Measurements from ENCODE around the gene VSTM4. TPM values are rescaled to one million over a fixed set of nuclear protein-coding genes. Genes with fewer than 3 reads are reported as not detected.

The VSTM4 gene
- total RNA-seq, 4 donors from 2014 or later, result 13.4 to 38.2 (median 25.9) TPM

DNA sequence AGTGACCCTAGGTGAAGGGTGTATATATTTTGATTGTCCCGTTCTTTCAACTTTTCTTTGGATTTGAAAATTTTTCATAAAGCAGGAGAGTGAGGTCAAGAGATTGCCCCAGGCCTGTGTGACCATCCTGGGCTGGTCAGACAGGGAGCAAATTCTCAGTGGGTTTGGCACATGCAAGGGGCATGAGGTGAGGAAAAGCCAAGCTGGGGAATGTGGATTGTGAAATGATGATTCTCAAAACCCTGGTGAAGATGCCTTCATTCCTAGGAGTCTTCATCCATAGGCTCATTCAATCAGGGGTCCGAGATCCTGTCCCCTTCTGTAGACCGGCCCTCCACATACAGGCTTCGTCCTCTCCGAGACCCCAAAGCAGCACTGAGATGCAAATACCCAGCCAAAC is 45.5 kb upstream of the VSTM4 start:
- TF ChIP-seq, protein P1, sequence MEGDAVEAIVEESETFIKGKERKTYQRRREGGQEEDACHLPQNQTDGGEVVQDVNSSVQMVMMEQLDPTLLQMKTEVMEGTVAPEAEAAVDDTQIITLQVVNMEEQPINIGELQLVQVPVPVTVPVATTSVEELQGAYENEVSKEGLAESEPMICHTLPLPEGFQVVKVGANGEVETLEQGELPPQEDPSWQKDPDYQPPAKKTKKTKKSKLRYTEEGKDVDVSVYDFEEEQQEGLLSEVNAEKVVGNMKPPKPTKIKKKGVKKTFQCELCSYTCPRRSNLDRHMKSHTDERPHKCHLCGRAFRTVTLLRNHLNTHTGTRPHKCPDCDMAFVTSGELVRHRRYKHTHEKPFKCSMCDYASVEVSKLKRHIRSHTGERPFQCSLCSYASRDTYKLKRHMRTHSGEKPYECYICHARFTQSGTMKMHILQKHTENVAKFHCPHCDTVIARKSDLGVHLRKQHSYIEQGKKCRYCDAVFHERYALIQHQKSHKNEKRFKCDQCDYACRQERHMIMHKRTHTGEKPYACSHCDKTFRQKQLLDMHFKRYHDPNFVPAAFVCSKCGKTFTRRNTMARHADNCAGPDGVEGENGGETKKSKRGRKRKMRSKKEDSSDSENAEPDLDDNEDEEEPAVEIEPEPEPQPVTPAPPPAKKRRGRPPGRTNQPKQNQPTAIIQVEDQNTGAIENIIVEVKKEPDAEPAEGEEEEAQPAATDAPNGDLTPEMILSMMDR (IDR thresholded peaks at IDR 0.05; ENCODE audit: low read depth), result no peak

DNA sequence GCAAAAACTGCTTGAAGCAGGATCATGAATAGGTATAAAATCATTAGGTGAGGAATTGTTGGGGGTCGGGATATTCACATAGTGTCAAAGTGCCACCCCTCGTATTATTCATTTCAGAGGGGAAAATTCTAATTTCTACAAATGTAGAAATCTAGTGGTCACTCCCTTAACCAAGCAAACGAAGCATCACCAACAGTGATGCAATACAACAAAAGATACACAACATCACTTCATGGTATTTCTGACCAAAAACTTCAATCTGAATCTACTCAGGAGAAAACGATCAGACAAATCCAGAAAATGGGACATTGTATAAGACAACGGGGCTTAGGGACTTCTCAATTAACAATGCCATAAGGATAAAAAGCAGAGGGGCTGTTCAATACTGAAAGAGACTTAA is 44.8 kb upstream of the VSTM4 start:
- TF ChIP-seq, protein P1 (IDR thresholded peaks at IDR 0.05; ENCODE audit: low read depth), result no peak

DNA sequence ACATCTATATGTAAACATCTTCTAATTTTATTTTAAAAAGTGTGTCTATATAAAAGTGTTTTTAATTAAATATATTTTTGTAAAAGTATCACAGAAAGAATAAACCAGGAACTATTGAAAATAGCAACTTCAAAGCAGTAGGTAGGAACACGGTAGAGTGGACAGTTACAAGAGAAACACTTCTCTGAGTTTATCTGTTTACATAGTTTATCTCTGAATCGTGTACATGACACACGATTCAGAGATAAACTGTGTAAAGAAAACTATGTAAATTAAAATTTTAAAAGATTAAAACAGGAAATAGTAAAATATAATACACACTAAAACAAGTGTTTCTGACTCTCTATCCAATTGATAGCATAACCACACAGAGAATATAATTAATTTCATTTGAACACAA is 43.6 kb upstream of the VSTM4 start:
- TF ChIP-seq, protein P1 (IDR thresholded peaks at IDR 0.05; ENCODE audit: low read depth), result no peak

DNA sequence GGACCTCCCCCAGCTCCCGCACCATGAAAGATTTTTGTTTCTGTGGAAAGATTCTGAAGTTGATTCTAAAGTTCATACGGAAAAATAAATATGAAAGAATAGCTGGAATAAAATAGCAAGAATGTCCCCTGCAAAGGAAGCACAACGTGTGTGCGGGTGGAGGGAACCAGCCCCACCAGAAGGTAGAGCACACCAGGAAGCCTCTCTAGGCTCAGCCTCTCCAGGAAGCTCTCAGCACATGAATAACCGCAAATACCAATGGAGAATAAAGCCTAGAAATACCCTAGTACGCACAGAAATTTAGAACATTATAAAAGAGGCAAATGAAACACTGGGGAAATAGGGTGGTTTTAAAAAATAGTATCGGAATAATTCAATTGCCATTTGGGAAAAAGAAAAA is 43.1 kb upstream of the VSTM4 start:
- TF ChIP-seq, protein P1 (IDR thresholded peaks at IDR 0.05; ENCODE audit: low read depth), result no peak

DNA sequence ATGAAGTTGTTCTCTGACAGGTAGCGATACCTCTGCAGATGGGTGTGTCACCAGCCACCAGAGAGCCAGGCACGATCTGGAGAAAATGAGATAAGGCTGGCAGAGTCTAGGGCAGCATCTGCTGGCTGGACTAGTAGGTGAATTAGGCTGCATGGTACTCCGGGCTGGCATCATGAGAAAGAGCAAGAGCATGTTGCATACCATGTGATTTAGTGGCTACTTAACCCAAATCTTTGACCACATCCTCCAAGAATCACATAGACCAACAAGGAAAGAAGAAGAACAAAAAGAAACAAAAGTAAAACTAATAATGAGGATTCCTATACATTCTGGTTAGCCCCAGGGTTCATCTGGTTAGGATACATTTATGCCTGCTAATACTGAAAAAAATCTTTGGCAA is 41.9 kb upstream of the VSTM4 start:
- TF ChIP-seq, protein P1 (IDR thresholded peaks at IDR 0.05; ENCODE audit: low read depth), result no peak

DNA sequence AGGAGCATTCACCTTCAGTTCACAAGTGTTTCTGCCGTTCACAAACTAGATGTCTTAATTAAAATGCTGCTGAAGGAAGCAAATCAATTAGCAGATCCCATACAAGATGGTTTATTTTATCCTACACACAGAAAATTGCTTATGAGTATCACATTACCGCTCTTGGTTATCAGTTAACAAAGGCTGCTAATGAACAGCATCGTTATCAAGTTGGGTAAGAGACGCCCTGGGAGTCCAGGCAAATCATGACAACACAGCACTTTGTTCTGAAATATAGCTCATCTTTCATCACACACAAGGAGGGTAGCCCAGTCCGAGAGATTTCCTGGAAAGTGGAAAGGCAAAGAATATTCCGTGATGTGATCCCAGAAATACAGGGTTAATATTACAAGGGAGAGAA is 39.3 kb upstream of the VSTM4 start:
- TF ChIP-seq, protein P1 (IDR thresholded peaks at IDR 0.05; ENCODE audit: low read depth), result no peak

DNA sequence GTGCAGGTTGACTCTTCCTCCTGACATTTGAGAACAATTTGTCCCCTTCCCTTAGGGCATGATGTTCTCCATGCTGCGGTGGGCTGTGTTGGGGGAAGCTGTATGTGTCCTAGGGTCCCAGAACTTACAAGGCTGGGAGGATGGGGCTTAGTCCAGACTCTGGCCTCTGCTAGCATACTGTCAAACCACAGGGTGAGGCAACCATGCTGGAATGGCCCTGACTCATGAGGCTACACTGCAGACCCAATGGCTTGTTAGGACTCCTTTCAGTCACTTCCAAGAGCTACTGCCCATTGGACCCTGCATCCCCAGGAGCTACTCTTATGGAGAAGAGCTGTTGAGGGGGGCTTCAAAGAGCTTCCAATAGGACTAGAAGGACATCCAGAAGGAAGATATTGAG is 38.6 kb upstream of the VSTM4 start:
- TF ChIP-seq, protein P1 (IDR thresholded peaks at IDR 0.05; ENCODE audit: low read depth), result no peak

Measured in subcutaneous adipose tissue (tissue), 4 donors.